Fibroblast of lung (primary cell): ENCODE data around the gene ATXN7L1. TPM values are rescaled to one million over a fixed set of nuclear protein-coding genes. Genes with fewer than 3 reads are reported as not detected.
A peak's percentile ranks its signal among the peaks of the same experiment; 100 is the strongest.

Experiments
- DNase-seq, 2 donors: peaks; one replicate each; pipeline versions ENCODE4 v3.0.0 to v3.0.0-alpha.2; 2010; ENCODE audit warnings: low read depth in 2 of 2
- H2AFZ ChIP-seq: 2 replicates; pipeline ENCODE4 v1.5.1; 2012; ENCODE audit warnings: low read length, control low read depth, inconsistent platforms
- H3K27ac ChIP-seq: 2 replicates; pipeline ENCODE4 v1.5.1; 2011; ENCODE audit warnings: low read length, control low read depth; ENCODE audit not compliant: insufficient read depth
- H3K27me3 ChIP-seq: 2 replicates; pipeline ENCODE4 v1.5.1; 2011; ENCODE audit warnings: mild to moderate bottlenecking, low read length; ENCODE audit not compliant: control insufficient read depth, insufficient read depth
- H3K36me3 ChIP-seq: 2 replicates; pipeline ENCODE4 v1.5.1; 2011; ENCODE audit warnings: low read length; ENCODE audit not compliant: control insufficient read depth, insufficient read depth
- H3K4me1 ChIP-seq: 2 replicates; pipeline ENCODE4 v1.5.1; 2011; ENCODE audit warnings: low read length; ENCODE audit not compliant: control insufficient read depth, insufficient read depth; ENCODE audit errors: extremely low read depth
- H3K4me2 ChIP-seq: 2 replicates; pipeline ENCODE4 v1.5.1; 2011; ENCODE audit warnings: low read length, control low read depth; ENCODE audit not compliant: insufficient read depth; ENCODE audit errors: extremely low read depth
- H3K4me3 ChIP-seq, 4 experiments: fragments of 200-600 bp in 1 of 4; sonication (generic) in 1 of 4; replicated peaks in 1 of 4; 2 replicates each; pipeline ENCODE4 v1.5.1; 2011 to 2016; ENCODE audit warnings: low read length in 4 of 4, low read depth in 3 of 4, mild to moderate bottlenecking in 3 of 4, control low read depth in 2 of 4, inconsistent platforms in 1 of 4, mixed read lengths in 1 of 4; ENCODE audit not compliant: insufficient read depth in 1 of 4; ENCODE audit errors: control extremely low read depth in 1 of 4
- H3K79me2 ChIP-seq: 2 replicates; pipeline ENCODE4 v1.5.1; 2012; ENCODE audit warnings: mild to moderate bottlenecking, low read length, inconsistent platforms; ENCODE audit not compliant: control insufficient read depth, insufficient read depth
- H3K9ac ChIP-seq: 2 replicates; pipeline ENCODE4 v1.5.1; 2011; ENCODE audit warnings: mild to moderate bottlenecking, low read length, control low read depth; ENCODE audit not compliant: insufficient read depth
- H3K9me3 ChIP-seq: 2 replicates; pipeline ENCODE4 v1.5.1; 2012; ENCODE audit warnings: low read depth, low read length; ENCODE audit not compliant: control insufficient read depth, insufficient read depth
- H4K20me1 ChIP-seq: 2 replicates; pipeline ENCODE4 v1.5.1; 2011; ENCODE audit warnings: low read length; ENCODE audit not compliant: control insufficient read depth, insufficient read depth; ENCODE audit errors: extremely low read depth
- EZH2 ChIP-seq: IDR thresholded peaks from 2 replicates; pipeline ENCODE4 v1.5.1; 2012; ENCODE audit warnings: low read length, control low read depth, mild to moderate bottlenecking; ENCODE audit errors: missing control alignments
- polyA plus RNA-seq, 2 donors: library from polyadenylated mRNA; depleted of rRNA in 1 of 2; stranded (reverse) in 1 of 2; unstranded in 1 of 2; fragments of >200 nt; gene quantifications; 2 replicates each; pipeline ENCODE4 v1.2.1, GENCODE V29; 2011 to 2012; ENCODE audit warnings: missing spikeins in 1 of 2
- total RNA-seq: library from RNA; depleted of rRNA; stranded (reverse); fragments of >200 nt; gene quantifications from 2 replicates; pipeline ENCODE4 v1.2.1, GENCODE V29; 2014
- TF ChIP-seq, protein P1 (sequence below), 2 donors: IDR thresholded peaks in 1 of 2; conservative IDR thresholded peaks in 1 of 2; 1 replicate in 1 of 2; 2 replicates in 1 of 2; pipeline ENCODE4 v1.5.1; 2011 to 2012; ENCODE audit warnings: low read length in 2 of 2, control low read depth in 1 of 2, inconsistent platforms in 1 of 2, low read depth in 1 of 2, mild to moderate bottlenecking in 1 of 2

Gene ATXN7L1
- total and polyA plus RNA-seq, 2 donors (not counting 1 experiment from before 2014, with no cell fraction given): 5.1 to 9.4 TPM

DNA sequence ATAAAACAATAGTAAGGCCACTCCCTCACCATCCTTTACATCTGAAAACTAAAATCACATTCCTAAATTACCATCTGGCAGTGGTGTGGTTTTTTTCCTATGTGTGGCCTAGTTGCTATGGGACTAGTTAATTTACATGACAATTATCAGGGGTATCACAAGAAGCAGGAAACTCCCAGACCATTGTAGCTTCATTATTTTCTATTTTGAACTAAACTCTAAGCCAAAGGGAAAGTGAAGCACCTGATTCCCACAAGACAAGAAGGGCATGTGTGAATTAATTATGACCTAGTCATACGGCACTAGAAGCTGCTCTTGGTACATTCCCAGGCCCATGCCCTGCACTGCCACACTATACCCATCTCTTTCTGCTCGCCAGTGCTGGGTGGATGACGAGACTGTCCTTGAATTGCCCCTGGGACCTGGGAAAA lies 103.4 kb downstream of the ATXN7L1 start:
- Histone ChIP-seq H3K27me3 (no peaks in the 10 kb centered on the region), H3K27ac (no peak overlapping the region)
- no peak for TF ChIP-seq EZH2
- TF ChIP-seq, protein P1, sequence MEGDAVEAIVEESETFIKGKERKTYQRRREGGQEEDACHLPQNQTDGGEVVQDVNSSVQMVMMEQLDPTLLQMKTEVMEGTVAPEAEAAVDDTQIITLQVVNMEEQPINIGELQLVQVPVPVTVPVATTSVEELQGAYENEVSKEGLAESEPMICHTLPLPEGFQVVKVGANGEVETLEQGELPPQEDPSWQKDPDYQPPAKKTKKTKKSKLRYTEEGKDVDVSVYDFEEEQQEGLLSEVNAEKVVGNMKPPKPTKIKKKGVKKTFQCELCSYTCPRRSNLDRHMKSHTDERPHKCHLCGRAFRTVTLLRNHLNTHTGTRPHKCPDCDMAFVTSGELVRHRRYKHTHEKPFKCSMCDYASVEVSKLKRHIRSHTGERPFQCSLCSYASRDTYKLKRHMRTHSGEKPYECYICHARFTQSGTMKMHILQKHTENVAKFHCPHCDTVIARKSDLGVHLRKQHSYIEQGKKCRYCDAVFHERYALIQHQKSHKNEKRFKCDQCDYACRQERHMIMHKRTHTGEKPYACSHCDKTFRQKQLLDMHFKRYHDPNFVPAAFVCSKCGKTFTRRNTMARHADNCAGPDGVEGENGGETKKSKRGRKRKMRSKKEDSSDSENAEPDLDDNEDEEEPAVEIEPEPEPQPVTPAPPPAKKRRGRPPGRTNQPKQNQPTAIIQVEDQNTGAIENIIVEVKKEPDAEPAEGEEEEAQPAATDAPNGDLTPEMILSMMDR (conservative IDR thresholded peaks at IDR 0.05 in 1 of 2, IDR thresholded peaks at IDR 0.05 in 1 of 2; ENCODE audit: low read depth in 1 of 2, low read length in 2 of 2): no peak

GRCh38 chr7:105769901-105770628 lies 106.3 kb downstream of the ATXN7L1 start:
- H2AFZ ChIP-seq: no peak overlapping the region
- peak in 1 of 2 donors; percentile 82 for DNase-seq
- TF ChIP-seq, protein P1 (conservative IDR thresholded peaks at IDR 0.05 in 1 of 2, IDR thresholded peaks at IDR 0.05 in 1 of 2; ENCODE audit: low read depth in 1 of 2, low read length in 2 of 2): no peak
- no peak for TF ChIP-seq EZH2
- H3K9ac ChIP-seq: no peak overlapping the region
- H3K79me2 ChIP-seq: no peaks in the 10 kb centered on the region
- H3K36me3 ChIP-seq: no peaks in the 10 kb centered on the region
- peaks cover 30% of the 10 kb centered on the region for H3K4me1 ChIP-seq
- H3K27me3 ChIP-seq: no peaks in the 10 kb centered on the region
- peak overlapping the region; percentile 20 for H3K27ac ChIP-seq
- H4K20me1 ChIP-seq: no peaks in the 10 kb centered on the region
- H3K9me3 ChIP-seq: no peaks in the 10 kb centered on the region
- no peak overlapping the region for H3K4me3 ChIP-seq
- H3K4me2 ChIP-seq: peak overlapping the region; percentile 33

More for the DNA sequence above, 103.4 kb downstream of the ATXN7L1 start:
- Histone ChIP-seq H3K4me3 (no peak overlapping the region), H3K4me1 (peaks cover 43% of the 10 kb centered on the region), H2AFZ (no peak overlapping the region), H3K79me2 (no peaks in the 10 kb centered on the region), H3K36me3 (no peaks in the 10 kb centered on the region), H3K4me2 (no peak overlapping the region), H3K9ac (no peak overlapping the region), H4K20me1 (no peaks in the 10 kb centered on the region), H3K9me3 (no peaks in the 10 kb centered on the region)
- no peak for DNase-seq

DNA sequence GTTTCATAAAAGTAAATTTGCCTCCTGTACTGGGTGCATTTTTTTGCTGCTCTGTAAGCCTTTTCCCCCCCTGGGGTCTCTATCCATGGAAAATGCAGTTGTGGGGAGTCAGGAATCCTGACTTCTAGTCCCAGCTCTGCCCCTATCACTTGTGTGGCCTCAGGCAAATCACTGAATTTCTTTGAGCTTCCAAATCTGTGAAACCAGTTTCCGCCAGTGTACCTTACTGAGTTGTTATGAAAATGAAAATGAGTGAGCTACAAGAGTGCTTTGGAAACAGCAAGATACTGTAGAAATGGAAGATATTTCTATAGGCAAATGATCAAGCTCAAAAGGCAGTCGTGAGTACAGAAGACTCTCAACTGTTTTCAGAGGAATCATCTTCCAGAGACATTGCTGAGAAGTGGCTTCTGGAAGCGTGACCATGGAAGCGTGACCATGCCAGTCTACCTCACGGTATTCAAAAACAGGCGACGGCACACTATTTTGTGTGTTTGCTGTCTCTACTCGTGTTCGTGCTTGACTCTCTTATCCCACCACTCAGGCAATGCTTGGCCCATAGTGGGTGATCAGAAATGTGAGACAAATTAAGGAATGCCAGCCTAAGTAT lies 107.4 kb downstream of the ATXN7L1 start:
- no peak overlapping the region for H2AFZ ChIP-seq
- TF ChIP-seq, protein P1 (conservative IDR thresholded peaks at IDR 0.05 in 1 of 2, IDR thresholded peaks at IDR 0.05 in 1 of 2; ENCODE audit: low read depth in 1 of 2, low read length in 2 of 2): no peak
- TF ChIP-seq EZH2: no peak
- no peaks in the 10 kb centered on the region for H3K9me3 ChIP-seq
- no peaks in the 10 kb centered on the region for H3K27me3 ChIP-seq
- H3K27ac ChIP-seq: no peak overlapping the region
- H4K20me1 ChIP-seq: no peaks in the 10 kb centered on the region
- H3K9ac ChIP-seq: no peak overlapping the region
- no peak overlapping the region for H3K4me3 ChIP-seq
- peaks cover 25% of the 10 kb centered on the region for H3K4me1 ChIP-seq
- H3K4me2 ChIP-seq: no peak overlapping the region
- no peaks in the 10 kb centered on the region for H3K36me3 ChIP-seq
- DNase-seq: no peak
- H3K79me2 ChIP-seq: no peaks in the 10 kb centered on the region
